Stimulated activated CD8-positive, alpha-beta memory T cell treated with anti-CD3 and anti-CD28 coated beads, Interleukin-15, amount 100 ng/mL, for 4 hours (primary cell): ENCODE measurements around the gene NDEL1.

Source experiments
- DNase-seq, 2 donors: peaks; one replicate each; pipeline ENCODE4 v3.0.0-alpha.2; 2020; ENCODE audit warnings: low read depth in 2 of 2

The NDEL1 gene

DNA sequence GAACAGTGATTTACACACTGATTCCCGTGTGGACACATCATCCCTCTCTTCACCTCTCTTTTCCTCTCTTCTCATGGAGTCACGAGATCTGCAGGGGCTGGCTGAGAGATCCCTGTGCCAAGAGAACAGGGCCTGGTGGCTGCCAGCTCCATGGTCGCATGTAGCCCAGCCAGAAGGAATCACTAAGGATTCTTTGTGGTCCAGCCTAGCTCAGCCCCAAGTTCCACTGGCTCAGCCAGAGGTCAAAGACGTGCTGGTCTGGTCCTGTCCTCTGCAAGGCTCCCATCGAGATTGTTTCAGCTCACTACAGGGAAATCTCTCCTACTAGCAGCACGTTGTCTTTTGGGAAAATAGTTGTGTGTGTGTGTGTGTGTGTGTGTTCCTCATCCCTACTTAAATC lies 66.4 kb downstream of the NDEL1 start:
- no peak for DNase-seq

- no peak for DNase-seq
Observed at GRCh38 chr17:8503368-8503767, 67.7 kb downstream of the NDEL1 start.

- DNase-seq = no peak
Observed at GRCh38 chr17:8503807-8504206, 68.1 kb downstream of the NDEL1 start.

DNA sequence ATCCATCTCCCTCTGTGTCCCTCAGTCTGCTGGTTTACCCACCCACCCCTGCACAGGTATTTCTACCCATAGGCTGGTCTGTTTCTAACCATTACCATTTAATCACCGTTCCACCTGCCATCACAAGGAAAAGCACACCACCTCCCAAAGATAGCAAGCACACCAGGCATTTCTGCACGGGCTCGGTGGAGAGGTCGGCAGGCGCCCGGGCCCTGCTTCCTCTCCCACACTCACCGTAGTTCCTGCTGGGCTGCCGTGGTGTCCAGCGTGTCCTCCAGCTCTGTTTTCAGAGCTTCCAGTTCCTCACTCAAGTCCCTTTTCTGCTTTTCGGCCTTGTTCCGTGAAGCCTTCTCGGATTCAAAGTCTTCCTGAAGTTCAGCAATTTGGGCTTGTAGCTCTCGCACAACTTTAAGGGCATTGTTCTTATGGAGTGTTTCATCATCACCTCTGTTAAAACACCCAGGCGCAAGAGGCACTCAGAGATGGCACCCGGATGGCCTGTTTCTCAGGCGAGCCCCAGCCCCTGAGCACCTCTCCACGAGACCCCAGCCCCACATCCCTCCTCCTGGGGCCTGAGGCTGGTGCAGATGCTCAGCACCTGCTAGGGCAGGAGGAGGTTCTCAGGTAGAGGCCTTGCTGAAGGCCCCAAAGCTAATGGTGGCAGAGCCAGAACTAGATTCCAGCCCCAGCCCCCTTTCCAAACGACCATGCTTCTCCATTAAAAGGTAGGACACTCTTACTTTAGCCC lies 69.0 kb downstream of the NDEL1 start:
- no peak for DNase-seq

- no peak for DNase-seq
Observed at GRCh38 chr17:8506145-8506544, 70.5 kb downstream of the NDEL1 start.

DNA sequence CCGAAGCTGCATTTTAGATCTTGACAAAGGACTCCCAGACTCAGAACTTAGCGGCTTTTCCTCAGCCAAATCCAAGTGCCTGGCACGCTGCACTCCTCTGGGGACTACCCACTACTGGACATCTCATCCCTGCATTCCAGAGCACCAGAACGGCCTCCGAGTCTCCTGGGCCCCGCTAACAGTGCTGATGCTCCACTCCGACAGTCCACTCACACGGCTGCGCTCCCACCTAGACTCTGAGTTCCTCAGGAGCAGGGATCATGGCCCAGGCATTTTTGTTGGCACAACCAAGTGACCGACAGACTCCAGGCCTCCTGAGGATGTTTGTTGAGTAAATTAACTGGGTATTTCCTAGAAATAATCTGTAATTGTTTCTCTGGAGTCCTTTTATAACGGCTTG lies 79.1 kb downstream of the NDEL1 start:
- no peak for DNase-seq
